Tibial nerve (tissue), 3 donors: ENCODE measurements around the gene ANKDD1B.

Source experiments
- CTCF ChIP-seq, 5 experiments: fragments of 200-600 bp in 3 of 5; fragments of 450-650 bp in 2 of 5; sonication (generic) in 3 of 5; IDR thresholded peaks; one replicate each; pipeline ENCODE4 v1.5.1; 2016 to 2019; ENCODE audit warnings: antibody characterized with exemption in 5 of 5, mild to moderate bottlenecking in 3 of 5, moderate library complexity in 2 of 5
- POLR2A ChIP-seq, 2 donors: fragments of 450-650 bp; IDR thresholded peaks; one replicate each; pipeline ENCODE4 v1.6.1; 2017; ENCODE audit warnings: antibody characterized with exemption in 2 of 2, mild to moderate bottlenecking in 2 of 2, moderate library complexity in 2 of 2

GRCh38 chr5:75620184-75620959, 9.1 kb downstream of the ANKDD1B start:
- no peak for TF ChIP-seq CTCF (IDR thresholded peaks at IDR 0.05)
- no peak for TF ChIP-seq POLR2A (IDR thresholded peaks at IDR 0.05)
